ENCODE results near the gene CLDN17. TPM values are rescaled to one million over a fixed set of nuclear protein-coding genes. Genes with fewer than 3 reads are reported as not detected.

CLDN17 gene
- total and polyA plus RNA-seq, 9 of the 15 experiments (the other 6 are each of a cell fraction or from before 2014, with no cell fraction given): not detected

DNA sequence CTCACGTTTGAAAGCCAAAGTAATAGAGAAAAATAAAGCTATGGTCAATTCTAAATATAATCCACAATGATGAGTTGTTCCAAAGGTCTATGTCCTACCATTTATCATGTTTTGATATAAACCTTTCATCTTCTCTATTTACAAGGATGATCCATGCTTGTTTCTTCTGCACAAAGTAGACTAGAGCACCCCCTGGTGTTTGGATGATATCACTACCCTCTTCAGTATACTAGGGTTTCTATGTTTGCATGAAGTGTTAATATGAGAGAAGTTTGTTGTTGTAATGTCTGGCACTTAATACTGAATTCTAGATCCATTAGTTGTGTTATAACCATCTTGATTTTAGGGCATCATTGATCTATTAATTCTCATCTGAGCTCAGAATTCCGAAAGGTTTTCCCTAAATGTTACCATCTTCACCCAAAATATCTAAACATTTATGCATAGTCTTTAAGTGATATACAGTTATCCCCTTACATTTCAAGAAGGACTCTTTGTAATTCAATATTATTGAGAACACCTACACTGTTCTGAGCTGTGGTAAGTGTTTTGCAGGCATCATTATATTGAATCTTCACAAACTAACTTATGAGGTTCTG lies 28.2 kb upstream of the CLDN17 start (continued):
- TF ChIP-seq ZNF311 (CRISPR knock-in tag; IDR thresholded peaks at IDR 0.05) (no peak), RFX7 (CRISPR knock-in tag; IDR thresholded peaks at IDR 0.05) (no peak), MCM2 (IDR thresholded peaks at IDR 0.05; ENCODE audit: low read depth) (no peak), MLX (CRISPR knock-in tag; conservative IDR thresholded peaks at IDR 0.05) (no peak), ZNF12 (CRISPR knock-in tag; IDR thresholded peaks at IDR 0.05) (no peak), ZNF395 (CRISPR knock-in tag; IDR thresholded peaks at IDR 0.05) (no peak)
- TF ChIP-seq, protein P1, sequence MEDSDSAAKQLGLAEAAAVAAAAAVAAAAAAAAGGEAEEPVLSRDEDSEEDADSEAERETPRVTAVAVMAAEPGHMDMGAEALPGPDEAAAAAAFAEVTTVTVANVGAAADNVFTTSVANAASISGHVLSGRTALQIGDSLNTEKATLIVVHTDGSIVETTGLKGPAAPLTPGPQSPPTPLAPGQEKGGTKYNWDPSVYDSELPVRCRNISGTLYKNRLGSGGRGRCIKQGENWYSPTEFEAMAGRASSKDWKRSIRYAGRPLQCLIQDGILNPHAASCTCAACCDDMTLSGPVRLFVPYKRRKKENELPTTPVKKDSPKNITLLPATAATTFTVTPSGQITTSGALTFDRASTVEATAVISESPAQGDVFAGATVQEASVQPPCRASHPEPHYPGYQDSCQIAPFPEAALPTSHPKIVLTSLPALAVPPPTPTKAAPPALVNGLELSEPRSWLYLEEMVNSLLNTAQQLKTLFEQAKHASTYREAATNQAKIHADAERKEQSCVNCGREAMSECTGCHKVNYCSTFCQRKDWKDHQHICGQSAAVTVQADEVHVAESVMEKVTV (CRISPR knock-in tag; IDR thresholded peaks at IDR 0.05): 0 out of 2 replicates have a peak, but pooled peaks have one; percentile 22
- TF ChIP-seq, protein P2, sequence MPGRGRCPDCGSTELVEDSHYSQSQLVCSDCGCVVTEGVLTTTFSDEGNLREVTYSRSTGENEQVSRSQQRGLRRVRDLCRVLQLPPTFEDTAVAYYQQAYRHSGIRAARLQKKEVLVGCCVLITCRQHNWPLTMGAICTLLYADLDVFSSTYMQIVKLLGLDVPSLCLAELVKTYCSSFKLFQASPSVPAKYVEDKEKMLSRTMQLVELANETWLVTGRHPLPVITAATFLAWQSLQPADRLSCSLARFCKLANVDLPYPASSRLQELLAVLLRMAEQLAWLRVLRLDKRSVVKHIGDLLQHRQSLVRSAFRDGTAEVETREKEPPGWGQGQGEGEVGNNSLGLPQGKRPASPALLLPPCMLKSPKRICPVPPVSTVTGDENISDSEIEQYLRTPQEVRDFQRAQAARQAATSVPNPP (IDR thresholded peaks at IDR 0.05; ENCODE audit: borderline replicate concordance, insufficient read depth, insufficient read length): no peak
- TF ChIP-seq, protein P3, sequence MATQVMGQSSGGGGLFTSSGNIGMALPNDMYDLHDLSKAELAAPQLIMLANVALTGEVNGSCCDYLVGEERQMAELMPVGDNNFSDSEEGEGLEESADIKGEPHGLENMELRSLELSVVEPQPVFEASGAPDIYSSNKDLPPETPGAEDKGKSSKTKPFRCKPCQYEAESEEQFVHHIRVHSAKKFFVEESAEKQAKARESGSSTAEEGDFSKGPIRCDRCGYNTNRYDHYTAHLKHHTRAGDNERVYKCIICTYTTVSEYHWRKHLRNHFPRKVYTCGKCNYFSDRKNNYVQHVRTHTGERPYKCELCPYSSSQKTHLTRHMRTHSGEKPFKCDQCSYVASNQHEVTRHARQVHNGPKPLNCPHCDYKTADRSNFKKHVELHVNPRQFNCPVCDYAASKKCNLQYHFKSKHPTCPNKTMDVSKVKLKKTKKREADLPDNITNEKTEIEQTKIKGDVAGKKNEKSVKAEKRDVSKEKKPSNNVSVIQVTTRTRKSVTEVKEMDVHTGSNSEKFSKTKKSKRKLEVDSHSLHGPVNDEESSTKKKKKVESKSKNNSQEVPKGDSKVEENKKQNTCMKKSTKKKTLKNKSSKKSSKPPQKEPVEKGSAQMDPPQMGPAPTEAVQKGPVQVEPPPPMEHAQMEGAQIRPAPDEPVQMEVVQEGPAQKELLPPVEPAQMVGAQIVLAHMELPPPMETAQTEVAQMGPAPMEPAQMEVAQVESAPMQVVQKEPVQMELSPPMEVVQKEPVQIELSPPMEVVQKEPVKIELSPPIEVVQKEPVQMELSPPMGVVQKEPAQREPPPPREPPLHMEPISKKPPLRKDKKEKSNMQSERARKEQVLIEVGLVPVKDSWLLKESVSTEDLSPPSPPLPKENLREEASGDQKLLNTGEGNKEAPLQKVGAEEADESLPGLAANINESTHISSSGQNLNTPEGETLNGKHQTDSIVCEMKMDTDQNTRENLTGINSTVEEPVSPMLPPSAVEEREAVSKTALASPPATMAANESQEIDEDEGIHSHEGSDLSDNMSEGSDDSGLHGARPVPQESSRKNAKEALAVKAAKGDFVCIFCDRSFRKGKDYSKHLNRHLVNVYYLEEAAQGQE (IDR thresholded peaks at IDR 0.05; ENCODE audit: borderline replicate concordance): peak; percentile 61; the same call in 1 of the 2 replicates
- TF ChIP-seq, protein P3 (CRISPR knock-in tag; IDR thresholded peaks at IDR 0.05; ENCODE audit: low read depth): no peak
- TF ChIP-seq, protein P4, sequence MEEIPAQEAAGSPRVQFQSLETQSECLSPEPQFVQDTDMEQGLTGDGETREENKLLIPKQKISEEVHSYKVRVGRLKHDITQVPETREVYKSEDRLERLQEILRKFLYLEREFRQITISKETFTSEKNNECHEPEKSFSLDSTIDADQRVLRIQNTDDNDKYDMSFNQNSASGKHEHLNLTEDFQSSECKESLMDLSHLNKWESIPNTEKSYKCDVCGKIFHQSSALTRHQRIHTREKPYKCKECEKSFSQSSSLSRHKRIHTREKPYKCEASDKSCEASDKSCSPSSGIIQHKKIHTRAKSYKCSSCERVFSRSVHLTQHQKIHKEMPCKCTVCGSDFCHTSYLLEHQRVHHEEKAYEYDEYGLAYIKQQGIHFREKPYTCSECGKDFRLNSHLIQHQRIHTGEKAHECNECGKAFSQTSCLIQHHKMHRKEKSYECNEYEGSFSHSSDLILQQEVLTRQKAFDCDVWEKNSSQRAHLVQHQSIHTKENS (CRISPR knock-in tag; IDR thresholded peaks at IDR 0.05): no peak
